ENCODE results near the gene GREM2.

GREM2 gene

GRCh38 chr1:240611619-240612480 lies at the start of gene GREM2:
TSS of gene GREM2 (minus strand) at chr1:240612155. CDS start at chr1:240493475, 118,680 bp downstream.
- TF ChIP-seq YY1 (IDR thresholded peaks at IDR 0.05; ENCODE audit: insufficient read depth, insufficient read length) (no peak), ZNF274 (IDR thresholded peaks at IDR 0.05; ENCODE audit: low read depth, low read length) (no peak), SUZ12 (IDR thresholded peaks at IDR 0.05; ENCODE audit: extremely low read depth, insufficient read depth, insufficient read length) (no peak)
- peak; percentile 47 for DNase-seq (ENCODE audit: low read depth, low spot score)
- peaks cover 31% of the 10 kb centered on the region for H3K27me3 ChIP-seq (ENCODE audit: insufficient read depth, insufficient read length)
- H3K4me3 ChIP-seq (ENCODE audit: insufficient read length, low read depth) = peak within 1 kb of the TSS; percentile 58
- H3K9ac ChIP-seq (ENCODE audit: insufficient read length, low read depth) = peak within 1 kb of the TSS; percentile 64
- H3K9me3 ChIP-seq (ENCODE audit: insufficient read depth, low read length) = no peaks in the 10 kb centered on the region
- no peaks in the 10 kb centered on the region for H3K4me1 ChIP-seq (ENCODE audit: insufficient read depth, insufficient read length)
- H3K36me3 ChIP-seq (ENCODE audit: insufficient read depth, insufficient read length, low read length) = no peaks in the 10 kb centered on the region

- Histone ChIP-seq H3K4me3 (ENCODE audit: insufficient read length, low read depth) (no peak overlapping the region), H3K4me1 (ENCODE audit: insufficient read depth, insufficient read length) (no peaks in the 10 kb centered on the region), H3K36me3 (ENCODE audit: insufficient read depth, insufficient read length, low read length) (no peaks in the 10 kb centered on the region), H3K9ac (ENCODE audit: insufficient read length, low read depth) (no peak overlapping the region), H3K9me3 (ENCODE audit: insufficient read depth, low read length) (no peaks in the 10 kb centered on the region), H3K27me3 (ENCODE audit: insufficient read depth, insufficient read length) (no peaks in the 10 kb centered on the region)
- no peak for DNase-seq (ENCODE audit: low read depth, low spot score)
- no peak for TF ChIP-seq ZNF274 (IDR thresholded peaks at IDR 0.05; ENCODE audit: low read depth, low read length)
- TF ChIP-seq SUZ12 (IDR thresholded peaks at IDR 0.05; ENCODE audit: extremely low read depth, insufficient read depth, insufficient read length) = no peak
- TF ChIP-seq YY1 (IDR thresholded peaks at IDR 0.05; ENCODE audit: insufficient read depth, insufficient read length) = no peak
Observed at GRCh38 chr1:240658312-240658960, 46.5 kb upstream of the GREM2 start.

DNA sequence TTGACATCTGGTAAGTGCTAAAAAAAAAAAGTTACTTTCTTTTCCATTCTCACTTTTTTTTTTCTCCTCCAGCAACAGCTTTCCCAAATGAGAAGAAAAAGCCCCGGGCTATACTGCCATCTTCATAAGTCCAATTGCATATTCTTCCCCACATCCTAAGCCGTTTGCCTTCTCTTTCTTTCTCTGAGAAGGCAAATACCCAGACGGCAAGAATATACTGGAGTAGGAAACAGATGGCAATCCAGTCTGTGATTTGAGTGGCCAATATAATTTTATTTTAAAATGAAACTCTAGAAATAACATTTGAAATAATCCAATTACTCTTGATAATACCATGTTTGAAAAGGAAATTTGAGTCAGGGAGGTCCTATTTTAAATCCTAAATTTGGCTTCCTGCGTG lies 44.6 kb upstream of the GREM2 start:
- Histone ChIP-seq H3K27me3 (ENCODE audit: insufficient read depth, insufficient read length) (no peaks in the 10 kb centered on the region), H3K36me3 (ENCODE audit: insufficient read depth, insufficient read length, low read length) (no peaks in the 10 kb centered on the region), H3K4me3 (ENCODE audit: insufficient read length, low read depth) (no peak overlapping the region), H3K9ac (ENCODE audit: insufficient read length, low read depth) (no peak overlapping the region), H3K9me3 (ENCODE audit: insufficient read depth, low read length) (no peaks in the 10 kb centered on the region), H3K4me1 (ENCODE audit: insufficient read depth, insufficient read length) (no peaks in the 10 kb centered on the region)
- TF ChIP-seq SUZ12 (IDR thresholded peaks at IDR 0.05; ENCODE audit: extremely low read depth, insufficient read depth, insufficient read length) (no peak), ZNF274 (IDR thresholded peaks at IDR 0.05; ENCODE audit: low read depth, low read length) (no peak), YY1 (IDR thresholded peaks at IDR 0.05; ENCODE audit: insufficient read depth, insufficient read length) (no peak)
- no peak for DNase-seq (ENCODE audit: low read depth, low spot score)

- DNase-seq (ENCODE audit: low read depth, low spot score) = no peak
- no peaks in the 10 kb centered on the region for H3K36me3 ChIP-seq (ENCODE audit: insufficient read depth, insufficient read length, low read length)
- no peak overlapping the region for H3K4me3 ChIP-seq (ENCODE audit: insufficient read length, low read depth)
- no peaks in the 10 kb centered on the region for H3K9me3 ChIP-seq (ENCODE audit: insufficient read depth, low read length)
- TF ChIP-seq ZNF274 (IDR thresholded peaks at IDR 0.05; ENCODE audit: low read depth, low read length) (no peak), YY1 (IDR thresholded peaks at IDR 0.05; ENCODE audit: insufficient read depth, insufficient read length) (no peak), SUZ12 (IDR thresholded peaks at IDR 0.05; ENCODE audit: extremely low read depth, insufficient read depth, insufficient read length) (no peak)
- H3K27me3 ChIP-seq (ENCODE audit: insufficient read depth, insufficient read length) = no peaks in the 10 kb centered on the region
- no peak overlapping the region for H3K9ac ChIP-seq (ENCODE audit: insufficient read length, low read depth)
- H3K4me1 ChIP-seq (ENCODE audit: insufficient read depth, insufficient read length) = no peaks in the 10 kb centered on the region
Observed at GRCh38 chr1:240652961-240653409, 41.0 kb upstream of the GREM2 start.

GRCh38 chr1:240652549-240652948 lies 40.6 kb upstream of the GREM2 start:
- no peaks in the 10 kb centered on the region for H3K27me3 ChIP-seq (ENCODE audit: insufficient read depth, insufficient read length)
- no peak for DNase-seq (ENCODE audit: low read depth, low spot score)
- no peaks in the 10 kb centered on the region for H3K9me3 ChIP-seq (ENCODE audit: insufficient read depth, low read length)
- TF ChIP-seq SUZ12 (IDR thresholded peaks at IDR 0.05; ENCODE audit: extremely low read depth, insufficient read depth, insufficient read length) = no peak
- TF ChIP-seq YY1 (IDR thresholded peaks at IDR 0.05; ENCODE audit: insufficient read depth, insufficient read length) = no peak
- TF ChIP-seq ZNF274 (IDR thresholded peaks at IDR 0.05; ENCODE audit: low read depth, low read length) = no peak
- no peaks in the 10 kb centered on the region for H3K36me3 ChIP-seq (ENCODE audit: insufficient read depth, insufficient read length, low read length)
- H3K4me1 ChIP-seq (ENCODE audit: insufficient read depth, insufficient read length) = no peaks in the 10 kb centered on the region
- no peak overlapping the region for H3K4me3 ChIP-seq (ENCODE audit: insufficient read length, low read depth)
- H3K9ac ChIP-seq (ENCODE audit: insufficient read length, low read depth) = no peak overlapping the region

- no peak overlapping the region for H3K9ac ChIP-seq (ENCODE audit: insufficient read length, low read depth)
- H3K36me3 ChIP-seq (ENCODE audit: insufficient read depth, insufficient read length, low read length) = no peaks in the 10 kb centered on the region
- H3K9me3 ChIP-seq (ENCODE audit: insufficient read depth, low read length) = no peaks in the 10 kb centered on the region
- H3K4me3 ChIP-seq (ENCODE audit: insufficient read length, low read depth) = no peak overlapping the region
- no peak for DNase-seq (ENCODE audit: low read depth, low spot score)
- no peaks in the 10 kb centered on the region for H3K4me1 ChIP-seq (ENCODE audit: insufficient read depth, insufficient read length)
- no peak for TF ChIP-seq SUZ12 (IDR thresholded peaks at IDR 0.05; ENCODE audit: extremely low read depth, insufficient read depth, insufficient read length)
- H3K27me3 ChIP-seq (ENCODE audit: insufficient read depth, insufficient read length) = no peaks in the 10 kb centered on the region
Observed at GRCh38 chr1:240650877-240651276, 38.9 kb upstream of the GREM2 start.

Data from NT2/D1 (cell line).